Esophagus squamous epithelium (tissue), 5 donors: ENCODE results near the gene LRP1. TPM values are rescaled to one million over a fixed set of nuclear protein-coding genes. Genes with fewer than 3 reads are reported as not detected.

ENCODE experiments used
- DNase-seq: peaks from one replicate; lab custom pipeline; 2025; lab: John Stamatoyannopoulos, UW
- H3K27ac ChIP-seq, 4 donors: fragments of 200-600 bp; sonication (generic); one replicate each; pipeline ENCODE4 v1.5.1; 2016 to 2019; ENCODE audit warnings: mild to moderate bottlenecking in 1 of 4
- H3K27me3 ChIP-seq, 4 donors: fragments of 200-600 bp; sonication (generic); 1 replicate in 3 of 4; 2 replicates in 1 of 4; pipeline versions ENCODE4 v1.5.1 to v1.6.0; 2017 to 2021; ENCODE audit warnings: antibody characterized with exemption in 1 of 4
- H3K36me3 ChIP-seq, 3 donors: fragments of 200-600 bp; sonication (generic); one replicate each; pipeline ENCODE4 v1.5.1; 2016 to 2019
- H3K4me1 ChIP-seq, 3 donors: fragments of 200-600 bp; sonication (generic); one replicate each; pipeline ENCODE4 v1.5.1; 2017 to 2019
- H3K4me3 ChIP-seq, 4 donors: fragments of 200-600 bp; sonication (generic); 1 replicate in 3 of 4; 2 replicates in 1 of 4; pipeline ENCODE4 v1.5.1; 2016 to 2019; ENCODE audit warnings: mild to moderate bottlenecking in 2 of 4, moderate library complexity in 1 of 4
- H3K9me3 ChIP-seq, 3 donors: fragments of 200-600 bp; sonication (generic); one replicate each; pipeline ENCODE4 v1.5.1; 2016 to 2019
- CTCF ChIP-seq, 6 experiments: fragments of 450-650 bp in 4 of 6; fragments of 200-600 bp in 2 of 6; sonication (generic) in 2 of 6; IDR thresholded peaks; one replicate each; pipeline ENCODE4 v1.5.1; 2016 to 2019; ENCODE audit warnings: antibody characterized with exemption in 6 of 6, mild to moderate bottlenecking in 4 of 6, moderate library complexity in 4 of 6
- POLR2A ChIP-seq, 4 donors: fragments of 450-650 bp; IDR thresholded peaks; one replicate each; pipeline ENCODE4 v1.6.1; 2017; ENCODE audit warnings: antibody characterized with exemption in 4 of 4, mild to moderate bottlenecking in 4 of 4, moderate library complexity in 3 of 4
- WGBS, 2 donors: methylation state at CpG; one replicate each; pipeline ENCODE4 v1.1.5; 2018; 5-methylcytosine and 5-hydroxymethylcytosine counted together
- intact Hi-C: fragments of 100-400 bp; cut with DNase I; formaldehyde crosslinking; loops from one replicate; pipeline ENCODE4 v1.15.0; 2022
- total RNA-seq, 4 donors: library from RNA; depleted of rRNA; stranded (reverse); fragments of >200 nt; gene quantifications; one replicate each; pipeline ENCODE4 v1.1.0, GENCODE V29; 2016
- donor health status: DM: yes; HTN: yes; CAD: no.

The LRP1 gene
- total RNA-seq, 4 donors from 2014 or later = 60.8 to 147 (median 81.9) TPM

GRCh38 chr12:57229634-57230380 lies 101.5 kb downstream of the LRP1 start, which contains the start of gene SHMT2:
Gene SHMT2 (plus strand): TSS chr12:57229711. CDS start chr12:57229779, 68 bp downstream.
- TF ChIP-seq POLR2A (IDR thresholded peaks at IDR 0.05) (peak in 2 of 4 donors; percentile 36 to 41), CTCF (IDR thresholded peaks at IDR 0.05) (peak in 2 of 6 experiments; percentile 31 to 59)
- Histone ChIP-seq H3K4me3 (peak within 1 kb of the TSS; percentile 67 to 84 (median 70)), H3K9me3 (no peaks in the 10 kb centered on the region), H3K36me3 (peaks cover 15 to 42% (median 31%) of the 10 kb centered on the region in 3 donors), H3K27ac (peak within 1 kb of the TSS; percentile 74 to 85 (median 78)), H3K27me3 (peaks cover 0 to 25% (median 4%) of the 10 kb centered on the region in 4 donors), H3K4me1 (peaks cover 24 to 91% (median 31%) of the 10 kb centered on the region in 3 donors)
- 0% methylated on average over 24 to 28 of the region's 42 CpGs for WGBS, 2 donors
- no peak for DNase-seq
- intact Hi-C loops = no loop called here

GRCh38 chr12:57230381-57231155 lies 102.3 kb downstream of the LRP1 start:
- Histone ChIP-seq H3K4me1 (peaks cover 25 to 91% (median 33%) of the 10 kb centered on the region in 3 donors), H3K27me3 (peaks cover 0 to 24% (median 4%) of the 10 kb centered on the region in 4 donors), H3K9me3 (no peaks in the 10 kb centered on the region), H3K4me3 (peak overlapping the region; percentile 67 to 84 (median 70)), H3K36me3 (peaks cover 15 to 43% (median 31%) of the 10 kb centered on the region in 3 donors), H3K27ac (peak overlapping the region; percentile 74 to 85 (median 78))
- WGBS, 2 donors = 48 to 84% methylated on average over 4 to 9 of the region's 10 CpGs
- DNase-seq = no peak
- intact Hi-C loops = no loop called here
- TF ChIP-seq CTCF (IDR thresholded peaks at IDR 0.05) = no peak
- TF ChIP-seq POLR2A (IDR thresholded peaks at IDR 0.05) = no peak

GRCh38 chr12:57231276-57232021 lies 103.2 kb downstream of the LRP1 start:
- H3K4me1 ChIP-seq = peaks cover 33 to 91% (median 42%) of the 10 kb centered on the region in 3 donors

GRCh38 chr12:57232156-57232756 lies 104.0 kb downstream of the LRP1 start:
- TF ChIP-seq CTCF (IDR thresholded peaks at IDR 0.05) (no peak), POLR2A (IDR thresholded peaks at IDR 0.05) (no peak)
- Histone ChIP-seq H3K4me1 (peaks cover 35 to 91% (median 44%) of the 10 kb centered on the region in 3 donors), H3K4me3 (no peak overlapping the region), H3K27me3 (peaks cover 0 to 24% (median 0%) of the 10 kb centered on the region in 4 donors), H3K27ac (no peak overlapping the region), H3K9me3 (no peaks in the 10 kb centered on the region), H3K36me3 (peaks cover 15 to 43% (median 31%) of the 10 kb centered on the region in 3 donors)
- 90 to 93% methylated on average over 6 to 14 of the region's 19 CpGs for WGBS, 2 donors
- intact Hi-C loops = no loop called here
- DNase-seq = no peak

More at GRCh38 chr12:57231276-57232021, 103.2 kb downstream of the LRP1 start:
- DNase-seq = no peak
- TF ChIP-seq CTCF (IDR thresholded peaks at IDR 0.05) = no peak
- no peak for TF ChIP-seq POLR2A (IDR thresholded peaks at IDR 0.05)
- Histone ChIP-seq H3K27me3 (peaks cover 0 to 24% (median 2%) of the 10 kb centered on the region in 4 donors), H3K36me3 (peaks cover 15 to 43% (median 31%) of the 10 kb centered on the region in 3 donors), H3K4me3 (no peak overlapping the region), H3K9me3 (no peaks in the 10 kb centered on the region), H3K27ac (no peak overlapping the region)
- WGBS, 2 donors = 91 to 92% methylated on average over 2 to 4 of the region's 13 CpGs
- intact Hi-C loops = no loop called here
